K562 (cell line): ENCODE data around the gene RCSD1.

ENCODE experiments used
- FOXM1 ChIP-seq, 2 experiments: fragments of 450-650 bp in 1 of 2; sonication (generic) in 1 of 2; formaldehyde crosslinking in 1 of 2; IDR thresholded peaks; 2 replicates each; pipeline versions ENCODE4 v1.6.1 to v1.9.0; 2017 to 2022; ENCODE audit warnings: low read depth in 2 of 2, mild to moderate bottlenecking in 2 of 2, missing genetic modification reagents in 1 of 2, moderate library complexity in 1 of 2
- HNRNPH1 ChIP-seq: fragments of 200-400 bp; formaldehyde crosslinking; optimal IDR thresholded peaks from 2 replicates; pipeline ENCODE3; 2017; ENCODE audit warnings: low read depth, mild to moderate bottlenecking, low read length, moderate library complexity
- MYC ChIP-seq, 2 experiments: fragments of 250-450 bp in 1 of 2; sonication (Bioruptor Pico) in 1 of 2; IDR thresholded peaks; 2 replicates each; pipeline versions ENCODE4 v1.5.1 to v1.6.1; 2012 to 2021; ENCODE audit warnings: low read depth in 2 of 2, borderline replicate concordance in 1 of 2, improper control_type of control experiment in 1 of 2, low read length in 1 of 2, mild to moderate bottlenecking in 1 of 2, moderate library complexity in 1 of 2
- POLR2A ChIP-seq: fragments of 450-650 bp; conservative IDR thresholded peaks from 2 replicates; pipeline ENCODE4 v1.6.1; 2016
- ZSCAN29 ChIP-seq: fragments of 450-650 bp; IDR thresholded peaks from 2 replicates; pipeline ENCODE4 v1.6.1; 2017
- TF ChIP-seq, protein P1 (sequence below), 2 experiments: fragments of 200-800 bp in 1 of 2; sonication (Bioruptor generic) in 1 of 2; sonication (generic) in 1 of 2; formaldehyde crosslinking in 1 of 2; IDR thresholded peaks in 1 of 2; conservative IDR thresholded peaks in 1 of 2; 2 replicates each; pipeline versions ENCODE4 v1.5.0 to v1.6.1; 2016 to 2020; ENCODE audit warnings: missing compliant biosample characterization in 1 of 2, missing genetic modification characterization in 1 of 2, missing genetic modification reagents in 1 of 2
- TF ChIP-seq, protein P2 (sequence below): fragments of 250-450 bp; sonication (Bioruptor Pico); IDR thresholded peaks from 2 replicates; pipeline ENCODE4 v1.8.0; 2022; ENCODE audit warnings: moderate library complexity, mild to moderate bottlenecking, inconsistent platforms

DNA sequence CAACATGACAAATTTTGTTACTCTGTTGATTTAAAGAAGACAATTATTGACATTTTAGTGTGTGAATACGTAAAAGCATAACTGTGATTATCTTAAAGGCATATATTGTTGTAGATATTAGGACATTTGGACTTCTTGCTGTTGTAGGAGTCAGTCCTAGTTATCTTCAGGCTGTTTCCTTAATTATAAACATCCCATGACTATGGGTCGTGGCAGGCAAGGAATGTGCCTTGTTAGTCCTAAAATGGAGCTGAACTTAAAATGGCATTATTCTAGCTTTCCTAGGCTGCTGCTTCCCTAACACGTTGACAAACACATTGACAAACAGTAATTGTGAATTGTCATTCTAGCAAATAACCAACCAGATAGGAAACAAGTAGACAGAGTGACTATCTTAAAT is 87.3 kb downstream of the RCSD1 start:
- TF ChIP-seq MYC (IDR thresholded peaks at IDR 0.05; ENCODE audit: low read depth, low read length) = no peak
- TF ChIP-seq MYC (CRISPR knock-in tag; IDR thresholded peaks at IDR 0.05; ENCODE audit: borderline replicate concordance, low read depth) = no peak
- TF ChIP-seq, protein P1, sequence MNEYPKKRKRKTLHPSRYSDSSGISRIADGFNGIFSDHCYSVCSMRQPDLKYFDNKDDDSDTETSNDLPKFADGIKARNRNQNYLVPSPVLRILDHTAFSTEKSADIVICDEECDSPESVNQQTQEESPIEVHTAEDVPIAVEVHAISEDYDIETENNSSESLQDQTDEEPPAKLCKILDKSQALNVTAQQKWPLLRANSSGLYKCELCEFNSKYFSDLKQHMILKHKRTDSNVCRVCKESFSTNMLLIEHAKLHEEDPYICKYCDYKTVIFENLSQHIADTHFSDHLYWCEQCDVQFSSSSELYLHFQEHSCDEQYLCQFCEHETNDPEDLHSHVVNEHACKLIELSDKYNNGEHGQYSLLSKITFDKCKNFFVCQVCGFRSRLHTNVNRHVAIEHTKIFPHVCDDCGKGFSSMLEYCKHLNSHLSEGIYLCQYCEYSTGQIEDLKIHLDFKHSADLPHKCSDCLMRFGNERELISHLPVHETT (CRISPR knock-in tag; conservative IDR thresholded peaks at IDR 0.05 in 1 of 2, IDR thresholded peaks at IDR 0.05 in 1 of 2) = no peak
- TF ChIP-seq, protein P2, sequence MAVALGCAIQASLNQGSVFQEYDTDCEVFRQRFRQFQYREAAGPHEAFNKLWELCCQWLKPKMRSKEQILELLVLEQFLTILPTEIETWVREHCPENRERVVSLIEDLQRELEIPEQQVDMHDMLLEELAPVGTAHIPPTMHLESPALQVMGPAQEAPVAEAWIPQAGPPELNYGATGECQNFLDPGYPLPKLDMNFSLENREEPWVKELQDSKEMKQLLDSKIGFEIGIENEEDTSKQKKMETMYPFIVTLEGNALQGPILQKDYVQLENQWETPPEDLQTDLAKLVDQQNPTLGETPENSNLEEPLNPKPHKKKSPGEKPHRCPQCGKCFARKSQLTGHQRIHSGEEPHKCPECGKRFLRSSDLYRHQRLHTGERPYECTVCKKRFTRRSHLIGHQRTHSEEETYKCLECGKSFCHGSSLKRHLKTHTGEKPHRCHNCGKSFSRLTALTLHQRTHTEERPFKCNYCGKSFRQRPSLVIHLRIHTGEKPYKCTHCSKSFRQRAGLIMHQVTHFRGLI (CRISPR knock-in tag) = no peak
- no peak for TF ChIP-seq ZSCAN29
- no peak for TF ChIP-seq POLR2A
- no peak for TF ChIP-seq FOXM1 (IDR thresholded peaks at IDR 0.05; ENCODE audit: low read depth)
- TF ChIP-seq FOXM1 (CRISPR knock-in tag; IDR thresholded peaks at IDR 0.05; ENCODE audit: low read depth) = no peak
- no peak for TF ChIP-seq HNRNPH1
